ENCODE results near the gene CCR7.

DNA sequence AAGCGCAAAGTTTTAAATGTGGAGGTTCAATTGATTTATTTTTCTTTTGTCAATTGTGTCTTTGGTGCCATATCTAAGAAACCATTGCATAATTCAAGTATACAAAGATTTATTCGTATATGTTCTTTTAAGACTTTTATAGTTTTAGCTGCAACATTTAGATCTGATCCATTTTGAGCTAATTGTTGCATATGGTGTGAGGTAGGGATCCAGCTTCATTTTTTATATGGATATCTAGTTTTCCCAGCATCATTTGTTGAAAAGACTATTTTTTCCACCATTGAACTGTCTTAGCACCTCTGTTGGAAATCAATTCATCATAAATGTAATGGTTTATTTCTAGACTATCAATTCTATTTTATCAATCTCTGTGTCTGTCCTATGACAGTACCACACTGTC is 2.1 kb upstream of the CCR7 start:
- TF ChIP-seq EZH2 (IDR thresholded peaks at IDR 0.05) = no peak
- no peak for TF ChIP-seq POLR2AphosphoS5 (IDR thresholded peaks at IDR 0.05; ENCODE audit: borderline replicate concordance, low read depth, low read length)
- no peak for TF ChIP-seq FOXP2 (optimal IDR thresholded peaks at IDR 0.05; ENCODE audit: control extremely low read depth, extremely low read length, insufficient read depth)

All from SK-N-MC (cell line).